Astrocyte of the cerebellum (primary cell): ENCODE results near the gene NCAPD2.
"Not testable (repeated sequence)": the region's sequence is repeated elsewhere in the genome, so short reads cannot be mapped to it uniquely, and the experiment has no call there.

Source experiments
- DNase-seq: peaks from one replicate; pipeline ENCODE4 v3.0.0-alpha.2; 2011; ENCODE audit warnings: low read depth
- H3K4me3 ChIP-seq: 2 replicates; pipeline ENCODE4 v1.5.1; 2011; ENCODE audit warnings: mild to moderate bottlenecking, low read depth, low read length, moderate library complexity
- in situ Hi-C: cut with HindIII; loops from 2 replicates; pipeline ENCODE4 v1.10.0; 2017; ENCODE audit warnings: low sequenced_read_pairs
- TF ChIP-seq, protein P1 (sequence below): IDR thresholded peaks from 2 replicates; pipeline ENCODE4 v1.5.1; 2012; ENCODE audit warnings: low read length, low read depth, moderate library complexity, mild to moderate bottlenecking; ENCODE audit errors: missing control alignments

Gene NCAPD2

DNA sequence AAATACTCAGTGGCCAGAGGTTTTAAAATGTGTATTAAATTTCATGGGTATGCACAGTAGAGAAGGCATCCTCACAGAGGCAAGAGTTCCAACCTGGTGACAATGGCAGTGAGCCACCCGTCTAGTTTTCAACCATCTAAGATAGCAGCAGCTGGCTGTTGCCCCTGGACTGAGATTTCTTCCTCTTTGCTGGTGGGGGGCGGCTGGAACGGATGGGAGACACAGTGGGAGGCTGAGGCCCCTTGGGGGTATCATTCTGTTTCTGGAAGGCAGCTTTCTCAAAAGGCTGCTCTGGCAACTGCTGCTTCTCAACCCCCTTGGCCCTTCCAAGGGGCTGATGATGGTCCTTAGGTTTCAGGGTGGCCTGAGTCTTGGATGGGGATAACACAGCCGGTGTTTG lies 63.0 kb downstream of the NCAPD2 start:
- in situ Hi-C loops: no loop called here
- no peak overlapping the region for H3K4me3 ChIP-seq
- TF ChIP-seq, protein P1, sequence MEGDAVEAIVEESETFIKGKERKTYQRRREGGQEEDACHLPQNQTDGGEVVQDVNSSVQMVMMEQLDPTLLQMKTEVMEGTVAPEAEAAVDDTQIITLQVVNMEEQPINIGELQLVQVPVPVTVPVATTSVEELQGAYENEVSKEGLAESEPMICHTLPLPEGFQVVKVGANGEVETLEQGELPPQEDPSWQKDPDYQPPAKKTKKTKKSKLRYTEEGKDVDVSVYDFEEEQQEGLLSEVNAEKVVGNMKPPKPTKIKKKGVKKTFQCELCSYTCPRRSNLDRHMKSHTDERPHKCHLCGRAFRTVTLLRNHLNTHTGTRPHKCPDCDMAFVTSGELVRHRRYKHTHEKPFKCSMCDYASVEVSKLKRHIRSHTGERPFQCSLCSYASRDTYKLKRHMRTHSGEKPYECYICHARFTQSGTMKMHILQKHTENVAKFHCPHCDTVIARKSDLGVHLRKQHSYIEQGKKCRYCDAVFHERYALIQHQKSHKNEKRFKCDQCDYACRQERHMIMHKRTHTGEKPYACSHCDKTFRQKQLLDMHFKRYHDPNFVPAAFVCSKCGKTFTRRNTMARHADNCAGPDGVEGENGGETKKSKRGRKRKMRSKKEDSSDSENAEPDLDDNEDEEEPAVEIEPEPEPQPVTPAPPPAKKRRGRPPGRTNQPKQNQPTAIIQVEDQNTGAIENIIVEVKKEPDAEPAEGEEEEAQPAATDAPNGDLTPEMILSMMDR: no peak
- no peak for DNase-seq

DNA sequence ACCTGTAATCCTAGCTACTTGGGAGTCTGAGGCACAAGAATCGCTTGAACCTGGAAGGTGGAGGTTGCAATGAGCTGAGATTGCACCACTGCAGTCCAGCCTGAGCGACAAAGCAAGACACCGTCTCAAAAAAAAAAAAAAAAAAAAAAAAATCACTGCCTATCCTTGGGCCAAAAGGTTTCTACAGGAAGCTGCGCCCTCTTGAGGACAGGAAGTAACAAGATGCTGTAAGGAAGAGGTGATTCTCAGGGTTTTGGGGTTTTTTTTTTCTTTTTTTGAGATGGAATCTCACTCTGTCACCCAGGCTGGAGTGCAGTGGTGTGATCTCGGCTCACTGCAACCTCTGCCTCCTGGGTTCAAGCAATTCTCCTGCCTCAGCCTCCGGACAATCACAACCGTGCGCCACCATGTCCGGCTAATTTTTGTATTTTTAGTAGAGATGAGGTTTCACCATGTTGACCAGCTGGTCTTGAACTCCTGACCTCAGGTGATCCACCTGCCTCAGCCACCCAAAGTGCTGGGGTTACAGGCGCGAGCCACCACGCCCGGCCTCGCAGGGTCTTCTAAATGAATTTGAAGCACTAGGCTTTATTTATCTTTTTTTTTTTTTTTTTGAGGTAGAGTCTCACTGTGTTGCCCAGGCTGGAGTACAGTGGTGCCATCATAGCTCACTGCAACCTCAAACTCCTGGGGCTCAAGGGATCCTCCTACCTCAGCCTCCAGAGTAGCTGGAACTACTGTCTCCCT lies 64.3 kb downstream of the NCAPD2 start:
- DNase-seq, H3K4me3 ChIP-seq, in situ Hi-C loops: not testable (repeated sequence)
- TF ChIP-seq, protein P1: peak; percentile 59

DNA sequence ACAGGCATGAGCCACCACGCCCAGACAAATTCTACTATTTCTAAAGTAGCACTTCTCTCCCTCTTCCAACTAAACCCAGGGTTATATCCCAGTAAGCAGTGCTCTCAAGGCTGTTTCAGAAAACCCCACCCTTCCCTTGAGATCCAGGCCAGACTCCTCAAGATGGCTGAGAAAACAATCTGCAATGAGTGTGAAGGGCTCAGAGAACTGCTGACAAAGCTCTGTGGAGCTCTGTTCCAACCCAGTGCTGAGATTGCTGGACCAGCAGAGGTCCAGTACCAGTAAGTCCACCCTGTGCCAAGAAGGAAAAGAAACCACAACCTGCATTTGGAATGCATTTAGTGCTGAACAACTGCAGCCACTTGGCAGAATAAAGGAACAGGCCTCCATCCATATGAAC lies 65.6 kb downstream of the NCAPD2 start:
- in situ Hi-C loops: no loop called here
- no peak overlapping the region for H3K4me3 ChIP-seq
- no peak for DNase-seq
- TF ChIP-seq, protein P1: no peak

DNA sequence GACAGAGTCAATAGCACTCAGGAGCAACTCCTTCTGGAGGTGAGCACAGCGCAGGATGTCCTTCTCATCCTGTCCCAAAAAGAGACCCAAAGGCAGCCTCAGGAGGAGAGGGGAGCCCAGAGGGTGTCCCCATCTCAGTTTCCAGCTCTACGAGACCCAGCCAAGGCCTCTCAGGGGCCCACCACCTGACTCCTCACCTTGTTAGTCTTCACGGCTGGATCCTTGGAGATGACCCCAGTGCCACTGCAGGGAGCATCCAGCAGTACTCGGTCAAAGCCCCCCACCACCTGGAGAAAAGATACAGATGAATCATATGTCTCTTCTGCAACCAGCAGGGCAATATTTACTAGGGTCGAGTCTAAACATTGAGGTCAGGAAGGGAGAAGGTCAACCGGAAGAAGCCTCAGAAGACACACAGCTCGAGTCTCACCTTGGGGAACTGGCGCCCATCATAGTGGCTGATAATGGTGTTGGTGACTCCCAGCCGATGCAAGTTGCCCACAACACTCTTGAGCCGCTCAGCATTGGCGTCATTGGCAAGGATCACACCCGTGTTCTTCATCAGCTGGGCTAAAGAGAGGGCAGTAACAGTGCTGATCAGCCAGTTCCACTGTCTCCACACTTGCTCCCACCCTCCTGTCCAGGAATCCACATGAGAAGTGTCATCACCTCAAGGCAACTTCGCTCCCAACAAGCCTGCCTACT lies 66.8 kb downstream of the NCAPD2 start:
- no peak for DNase-seq
- no peak overlapping the region for H3K4me3 ChIP-seq
- TF ChIP-seq, protein P1: no peak
- in situ Hi-C loops: no loop called here

DNA sequence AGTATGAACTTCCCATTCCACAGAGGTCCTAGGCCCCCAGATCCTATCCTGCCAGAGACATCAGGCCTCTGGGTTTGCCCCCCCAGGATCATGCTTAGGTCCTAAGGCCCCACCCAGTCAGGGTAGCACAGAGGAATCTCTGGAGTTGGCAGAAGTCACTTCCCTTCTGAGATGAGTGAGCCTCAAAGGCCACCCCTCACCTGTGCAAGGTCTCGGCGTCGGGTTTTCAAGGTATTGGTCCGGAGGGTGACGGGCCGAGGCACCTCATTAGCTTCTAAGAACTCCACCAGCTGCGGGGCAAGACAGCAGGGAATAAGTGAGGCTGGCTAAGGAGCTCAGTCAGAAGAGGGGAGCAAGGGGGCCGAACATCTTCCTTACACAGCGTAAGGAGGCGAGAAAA lies 69.0 kb downstream of the NCAPD2 start:
- no peak for DNase-seq
- no peak overlapping the region for H3K4me3 ChIP-seq
- in situ Hi-C loops: no loop called here
- TF ChIP-seq, protein P1: no peak

DNA sequence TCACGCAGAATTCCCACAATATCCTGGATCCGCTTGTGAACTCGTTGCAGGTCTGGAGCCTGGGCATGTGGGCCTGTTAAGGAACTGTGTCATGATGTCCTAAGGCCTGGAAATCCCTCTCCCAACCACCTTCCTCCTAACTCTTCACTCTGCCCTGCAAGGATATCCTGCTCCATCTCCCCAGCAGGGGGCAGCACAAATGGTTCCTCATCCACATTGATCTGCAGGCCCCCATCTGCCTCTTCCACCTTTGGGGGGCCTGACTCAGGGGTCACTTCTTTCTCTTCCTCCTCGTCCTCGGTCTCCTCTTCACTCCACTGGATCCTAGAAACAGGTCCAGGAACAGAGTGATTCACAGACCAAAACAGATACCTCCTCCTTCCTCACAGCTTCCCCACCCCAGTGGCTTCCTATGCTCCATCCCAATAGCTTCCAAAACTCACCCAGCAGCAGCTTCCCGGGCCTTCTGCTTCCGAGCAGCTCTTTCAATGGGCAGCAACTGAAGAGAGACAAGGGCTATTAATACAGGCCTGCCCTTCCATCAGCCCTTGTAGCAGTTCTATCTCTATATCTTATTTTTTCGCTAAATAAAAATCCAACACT lies 69.6 kb downstream of the NCAPD2 start:
- in situ Hi-C loops: no loop called here
- TF ChIP-seq, protein P1: peak; percentile 86
- H3K4me3 ChIP-seq: no peak overlapping the region
- no peak for DNase-seq
